H1 (cell line): ENCODE measurements around the gene CHN2. TPM values are rescaled to one million over a fixed set of nuclear protein-coding genes. Genes with fewer than 3 reads are reported as not detected.

Source experiments
- CTCF ChIA-PET: fragments of 300-600 bp; sonication (Branson Sonifier 250); formaldehyde crosslinking; loops from one replicate; lab custom pipeline; 2021; ENCODE audit not compliant: partially characterized antibody; lab: Charles Lee
- POLR2A ChIA-PET: fragments of 300-600 bp; sonication (Branson Sonifier 250); formaldehyde crosslinking; loops from one replicate; lab custom pipeline; 2021; ENCODE audit warnings: inconsistent platforms; ENCODE audit not compliant: partially characterized antibody; lab: Charles Lee
- DNase-seq, 2 experiments: peaks; one replicate each; pipeline versions ENCODE4 v3.0.0 to v3.0.0-alpha.2; 2010 to 2022; ENCODE audit warnings: low spot score in 2 of 2, low read depth in 1 of 2, mixed read lengths in 1 of 2
- FAIRE-seq: peaks from 2 replicates; lab custom pipeline; 2011; peaks lifted over from hg19 to GRCh38; lab: Jason Lieb, UNC
- H2AFZ ChIP-seq: 2 replicates; pipeline ENCODE4 v1.8.1; 2012; ENCODE audit warnings: low read length, inconsistent platforms
- H2AK5ac ChIP-seq: 2 replicates; pipeline ENCODE4 v1.6.1; 2013; ENCODE audit warnings: low read depth, low read length
- H2BK120ac ChIP-seq: replicated peaks from 2 replicates; pipeline ENCODE3; 2013; ENCODE audit warnings: low read depth, low read length, inconsistent platforms
- H2BK12ac ChIP-seq: 2 replicates; pipeline ENCODE4 v1.6.1; 2013; ENCODE audit warnings: low read depth, low read length
- H2BK15ac ChIP-seq: 2 replicates; pipeline ENCODE4 v1.6.1; 2013; ENCODE audit warnings: low read length
- H2BK20ac ChIP-seq: 2 replicates; pipeline ENCODE4 v1.6.1; 2013; ENCODE audit warnings: low read length
- H2BK5ac ChIP-seq: 2 replicates; pipeline ENCODE4 v1.6.1; 2013; ENCODE audit warnings: low read depth, low read length
- H3K14ac ChIP-seq: 2 replicates; pipeline ENCODE4 v1.6.1; 2013; ENCODE audit warnings: inconsistent platforms; ENCODE audit not compliant: insufficient read length
- H3K18ac ChIP-seq: 2 replicates; pipeline ENCODE4 v1.6.1; 2013; ENCODE audit warnings: low read length; ENCODE audit errors: extremely low read depth
- H3K23ac ChIP-seq: 2 replicates; pipeline ENCODE4 v1.6.1; 2013; ENCODE audit warnings: inconsistent platforms; ENCODE audit not compliant: insufficient read length
- H3K23me2 ChIP-seq: 2 replicates; pipeline ENCODE4 v1.6.1; 2013; ENCODE audit warnings: low read depth, low read length
- H3K27ac ChIP-seq: 2 replicates; pipeline ENCODE4 v1.6.1; 2011; ENCODE audit warnings: low read depth, low read length, inconsistent platforms
- H3K27me3 ChIP-seq, 4 experiments: replicated peaks in 1 of 4; 1 replicate in 1 of 4; 2 replicates in 3 of 4; pipeline versions ENCODE4 v1.6.1 to v1.8.1; 2011 to 2013; ENCODE audit warnings: low read length in 3 of 4, mild to moderate bottlenecking in 3 of 4, inconsistent platforms in 2 of 4, mixed read lengths in 2 of 4, moderate library complexity in 1 of 4; ENCODE audit not compliant: control insufficient read depth in 3 of 4, insufficient read depth in 3 of 4; ENCODE audit errors: extremely low read depth in 1 of 4
- H3K36me3 ChIP-seq, 4 experiments: 2 replicates each; pipeline versions ENCODE4 v1.6.1 to v1.8.1; 2011 to 2013; ENCODE audit warnings: mild to moderate bottlenecking in 4 of 4, low read length in 3 of 4, moderate library complexity in 2 of 4, control low read depth in 1 of 4, inconsistent platforms in 1 of 4; ENCODE audit not compliant: insufficient read depth in 4 of 4, control insufficient read depth in 2 of 4
- H3K4ac ChIP-seq: replicated peaks from 2 replicates; pipeline ENCODE3; 2013; ENCODE audit warnings: low read length, low read depth, mixed read lengths, inconsistent platforms; ENCODE audit not compliant: insufficient read length
- H3K4me1 ChIP-seq, 4 experiments: replicated peaks in 1 of 4; 1 replicate in 1 of 4; 2 replicates in 3 of 4; pipeline versions ENCODE4 v1.6.1 to v1.8.1; 2011 to 2013; ENCODE audit warnings: low read length in 3 of 4, inconsistent platforms in 2 of 4, mixed read lengths in 1 of 4; ENCODE audit not compliant: insufficient read depth in 4 of 4, control insufficient read depth in 3 of 4
- H3K4me2 ChIP-seq, 2 experiments: 2 replicates each; pipeline versions ENCODE4 v1.6.1 to v1.8.1; 2011 to 2013; ENCODE audit warnings: low read depth in 2 of 2, low read length in 2 of 2, control low read depth in 1 of 2, inconsistent platforms in 1 of 2, mild to moderate bottlenecking in 1 of 2; ENCODE audit not compliant: insufficient read depth in 1 of 2
- H3K4me3 ChIP-seq, 4 experiments: fragments of 200-600, 300-600 bp in 1 of 4; sonication (generic), shearing (Covaris generic), sonication (Bioruptor Twin) in 1 of 4; 2 replicates each; pipeline versions ENCODE4 v1.5.1 to v1.8.1; 2011 to 2016; ENCODE audit warnings: low read length in 4 of 4, low read depth in 3 of 4, control low read depth in 2 of 4, inconsistent platforms in 2 of 4, mild to moderate bottlenecking in 2 of 4, mixed read lengths in 1 of 4, moderate library complexity in 1 of 4; ENCODE audit not compliant: insufficient read depth in 2 of 4; ENCODE audit errors: extremely low read depth in 1 of 4
- H3K56ac ChIP-seq: replicated peaks from 2 replicates; pipeline ENCODE3; 2013; ENCODE audit warnings: low read depth, mild to moderate bottlenecking, mixed read lengths, low read length, inconsistent platforms; ENCODE audit not compliant: insufficient read length
- H3K79me1 ChIP-seq: 2 replicates; pipeline ENCODE4 v1.6.1; 2013; ENCODE audit warnings: low read depth, low read length, control low read depth
- H3K79me2 ChIP-seq, 2 experiments: 2 replicates each; pipeline versions ENCODE4 v1.6.1 to v1.8.1; 2012 to 2013; ENCODE audit warnings: low read length in 2 of 2, mild to moderate bottlenecking in 2 of 2, inconsistent platforms in 1 of 2; ENCODE audit not compliant: insufficient read depth in 2 of 2, control insufficient read depth in 1 of 2
- H3K9ac ChIP-seq, 4 experiments: replicated peaks in 1 of 4; 1 replicate in 1 of 4; 2 replicates in 3 of 4; pipeline versions ENCODE4 v1.6.1 to v1.8.1; 2011 to 2013; ENCODE audit warnings: low read depth in 3 of 4, low read length in 3 of 4, control low read depth in 2 of 4, mild to moderate bottlenecking in 2 of 4, moderate library complexity in 2 of 4, inconsistent platforms in 1 of 4; ENCODE audit errors: extremely low read depth in 1 of 4
- H3K9me3 ChIP-seq, 2 experiments: 2 replicates each; pipeline versions ENCODE4 v1.6.1 to v1.8.1; 2012 to 2013; ENCODE audit warnings: mild to moderate bottlenecking in 2 of 2, moderate library complexity in 2 of 2, control low read depth in 1 of 2, inconsistent platforms in 1 of 2, low read depth in 1 of 2, low read length in 1 of 2, mixed read lengths in 1 of 2; ENCODE audit not compliant: insufficient read depth in 2 of 2
- H4K20me1 ChIP-seq, 2 experiments: replicated peaks in 1 of 2; 2 replicates each; pipeline versions ENCODE3 to v1.8.1; 2011 to 2013; ENCODE audit warnings: inconsistent platforms in 2 of 2, low read length in 2 of 2, mild to moderate bottlenecking in 1 of 2; ENCODE audit not compliant: insufficient read depth in 2 of 2, control insufficient read depth in 1 of 2
- H4K5ac ChIP-seq: 2 replicates; pipeline ENCODE4 v1.6.1; 2013; ENCODE audit warnings: low read length, low read depth, mixed read lengths, inconsistent platforms; ENCODE audit not compliant: insufficient read length
- H4K8ac ChIP-seq: 2 replicates; pipeline ENCODE4 v1.8.0; 2013; ENCODE audit warnings: mild to moderate bottlenecking, moderate library complexity, low read length, inconsistent platforms; ENCODE audit not compliant: insufficient read depth; ENCODE audit errors: extremely low read depth
- H4K91ac ChIP-seq: replicated peaks from 2 replicates; pipeline ENCODE3; 2013; ENCODE audit warnings: low read length, mixed read lengths, inconsistent platforms; ENCODE audit not compliant: insufficient read length
- CBX8 ChIP-seq: fragments of 300-800, 300-1000 bp; sonication (generic); IDR thresholded peaks from 2 replicates; pipeline ENCODE4 v1.7.1; 2016; ENCODE audit warnings: low read depth, low read length, borderline replicate concordance
- CHD1 ChIP-seq: IDR thresholded peaks from 2 replicates; pipeline ENCODE4 v1.6.1; 2012; ENCODE audit warnings: low read depth, low read length, improper control_type of control experiment
- CREB1 ChIP-seq: IDR thresholded peaks from 2 replicates; pipeline ENCODE4 v1.6.1; 2012; ENCODE audit warnings: inconsistent platforms
- FOSL1 ChIP-seq: IDR thresholded peaks from 2 replicates; pipeline ENCODE4 v1.6.1; 2011; ENCODE audit warnings: mild to moderate bottlenecking, low read depth, low read length, moderate library complexity; ENCODE audit not compliant: insufficient read depth
- SP4 ChIP-seq: IDR thresholded peaks from 2 replicates; pipeline ENCODE4 v1.6.1; 2012; ENCODE audit warnings: low read length, inconsistent platforms
- SUZ12 ChIP-seq: fragments of 200-600 bp; sonication (generic); IDR thresholded peaks from 2 replicates; pipeline ENCODE4 v1.6.1; 2012; ENCODE audit warnings: mild to moderate bottlenecking, inconsistent platforms, low read length, moderate library complexity, mixed read lengths
- TAF1 ChIP-seq: IDR thresholded peaks from 2 replicates; pipeline ENCODE4 v1.6.1; 2011; ENCODE audit warnings: mild to moderate bottlenecking, low read depth, low read length
- WGBS, 2 experiments: shearing (Covaris generic) in 1 of 2; methylation state at CpG; one replicate each; pipeline versions ENCODE4 v1.1.6 to v1.1.7; 2013 to 2015; ENCODE audit warnings: low lambda C conversion rate in 2 of 2, mixed read lengths in 2 of 2, inconsistent platforms in 1 of 2, low coverage in 1 of 2, missing lambda C conversion rate in 1 of 2; ENCODE audit not compliant: insufficient replicate concordance in 2 of 2, insufficient coverage in 1 of 2, insufficient read length in 1 of 2; ENCODE audit errors: extremely low coverage in 1 of 2, missing lambda C conversion rate in 1 of 2; 5-methylcytosine and 5-hydroxymethylcytosine counted together
- polyA plus RNA-seq, 7 experiments: library from polyadenylated mRNA; depleted of rRNA in 3 of 7; stranded (reverse) in 5 of 7; unstranded in 2 of 7; fragments of >200 nt in 5 of 7; fragments of 200-250 nt in 2 of 7; gene quantifications; 1 replicate in 5 of 7; 2 replicates in 1 of 7; 4 replicates in 1 of 7; pipeline versions ENCODE4 v1.2.1 to v1.2.3, GENCODE V29; 2011 to 2013; ENCODE audit warnings: missing spikeins in 2 of 7, mixed read lengths in 2 of 7
- total RNA-seq: library from RNA; stranded (reverse); fragmentation: NEBNext Ultra II Directional; extraction: Animal tissue kit (Norgen Biotek cat#: 25700); gene quantifications from 2 replicates; pipeline ENCODE4 v1.2.1, GENCODE V29; 2021

The CHN2 gene
- total and polyA plus RNA-seq, 2 of the 8 experiments (the other 6 are each of a cell fraction or from before 2014, with no cell fraction given): 2.9 to 4.8 TPM

DNA sequence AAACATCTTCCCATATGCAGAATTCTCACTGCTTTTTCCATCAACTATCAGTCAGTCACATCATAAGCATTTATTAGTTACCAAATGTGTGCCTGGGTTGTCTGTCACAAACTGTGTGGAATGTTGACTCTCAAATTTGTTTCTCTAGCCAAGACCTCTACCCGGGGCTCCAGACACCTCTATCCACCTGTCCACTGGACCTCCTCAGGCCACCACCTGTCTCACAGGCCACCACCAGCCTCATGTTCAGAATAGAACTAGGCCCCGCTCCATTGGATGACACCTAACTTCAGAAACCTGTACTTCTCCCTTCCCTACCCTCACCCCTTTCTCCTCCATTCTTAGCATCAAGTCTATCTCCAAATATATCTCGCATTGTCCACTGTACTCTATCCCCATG, 176.9 kb downstream of the CHN2 start:
- ChIA-PET POLR2A (no interaction called here), CTCF (interaction anchor here (1.1 to 1.3 kb wide), 2 partner anchors 127 to 222 kb away, joined by 3 to 4 read pairs; no protein-coding TSS in a partner anchor)
- Histone ChIP-seq H2AK5ac (no peak overlapping the region), H2BK120ac (no peak overlapping the region), H3K27ac (no peak overlapping the region), H3K18ac (no peak overlapping the region), H3K9ac (no peak overlapping the region), H3K56ac (no peak overlapping the region), H4K20me1 (no peaks in the 10 kb centered on the region), H2AFZ (no peak overlapping the region), H3K36me3 (no peaks in the 10 kb centered on the region), H2BK20ac (no peak overlapping the region), H3K4me2 (no peak overlapping the region), H3K14ac (no peak overlapping the region), H3K23me2 (no peaks in the 10 kb centered on the region), H2BK12ac (no peak overlapping the region), H3K23ac (no peak overlapping the region), H2BK5ac (no peak overlapping the region), H4K5ac (no peak overlapping the region), H3K9me3 (no peaks in the 10 kb centered on the region), H4K8ac (no peak overlapping the region), H3K79me1 (no peaks in the 10 kb centered on the region), H4K91ac (no peak overlapping the region), H3K4ac (no peak overlapping the region), H3K4me3 (no peak overlapping the region), H3K79me2 (no peaks in the 10 kb centered on the region), H2BK15ac (no peak overlapping the region), H3K4me1 (peaks cover 0 to 5% (median 3%) of the 10 kb centered on the region in 4 experiments; a peak in 2 of 7 replicates), H3K27me3 (no peaks in the 10 kb centered on the region)
- 93% methylated on average over 3 of the region's 3 CpGs; no CpG with 5 or more reads in 1 of the 2 experiments for WGBS, 2 experiments
- FAIRE-seq: no peak
- no peak for DNase-seq
- no peak for TF ChIP-seq SP4
- no peak for TF ChIP-seq CREB1
- no peak for TF ChIP-seq CHD1
- TF ChIP-seq CBX8: no peak
- no peak for TF ChIP-seq TAF1
- no peak for TF ChIP-seq FOSL1
- TF ChIP-seq SUZ12: no peak
